H9 (cell line): ENCODE measurements around the gene CCDC93. TPM values are rescaled to one million over a fixed set of nuclear protein-coding genes. Genes with fewer than 3 reads are reported as not detected.

Experiments
- DNase-seq: peaks from one replicate; pipeline ENCODE4 v3.0.0-alpha.2; 2017
- H2AFZ ChIP-seq: one replicate; pipeline ENCODE4 v1.6.1; 2013; ENCODE audit warnings: mild to moderate bottlenecking, low read length, control low read depth, moderate library complexity
- H2AK5ac ChIP-seq: 2 replicates; pipeline ENCODE4 v1.6.1; 2013; ENCODE audit warnings: low read length, control low read depth, mixed read lengths; ENCODE audit not compliant: insufficient read length
- H2BK120ac ChIP-seq: one replicate; pipeline ENCODE4 v1.6.1; 2013; ENCODE audit warnings: low read depth, mild to moderate bottlenecking, low read length, control low read depth, inconsistent platforms; ENCODE audit not compliant: poor library complexity, severe bottlenecking
- H2BK12ac ChIP-seq: 2 replicates; pipeline ENCODE4 v1.6.1; 2013; ENCODE audit warnings: low read length, control low read depth, mixed read lengths, low read depth; ENCODE audit not compliant: insufficient read length
- H2BK15ac ChIP-seq: 2 replicates; pipeline ENCODE4 v1.6.1; 2013; ENCODE audit warnings: low read depth, low read length, control low read depth
- H2BK20ac ChIP-seq: one replicate; pipeline ENCODE4 v1.6.1; 2013; ENCODE audit warnings: low read depth, mild to moderate bottlenecking, low read length, control low read depth, inconsistent platforms; ENCODE audit not compliant: poor library complexity, severe bottlenecking
- H2BK5ac ChIP-seq: 2 replicates; pipeline ENCODE4 v1.6.1; 2013; ENCODE audit warnings: low read length, control low read depth, mixed read lengths; ENCODE audit not compliant: insufficient read length
- H3K14ac ChIP-seq: 2 replicates; pipeline ENCODE4 v1.6.1; 2013; ENCODE audit warnings: low read length, control low read depth; ENCODE audit not compliant: insufficient read depth
- H3K18ac ChIP-seq: 2 replicates; pipeline ENCODE4 v1.6.1; 2013; ENCODE audit warnings: low read depth, mild to moderate bottlenecking, mixed read lengths, low read length, control low read depth; ENCODE audit not compliant: insufficient read length
- H3K23ac ChIP-seq: 2 replicates; pipeline ENCODE4 v1.6.1; 2013; ENCODE audit warnings: low read length, control low read depth, mixed read lengths, low read depth; ENCODE audit not compliant: insufficient read length
- H3K23me2 ChIP-seq: 2 replicates; pipeline ENCODE4 v1.6.1; 2013; ENCODE audit warnings: low read depth, mild to moderate bottlenecking, mixed read lengths, low read length, control low read depth; ENCODE audit not compliant: insufficient read length, poor library complexity, severe bottlenecking
- H3K27ac ChIP-seq: 2 replicates; pipeline ENCODE4 v1.5.1; 2013; ENCODE audit warnings: low read length, control low read depth, mixed read lengths, low read depth; ENCODE audit not compliant: insufficient read length
- H3K27me3 ChIP-seq: 2 replicates; pipeline ENCODE4 v1.6.1; 2013; ENCODE audit warnings: low read length, control low read depth, inconsistent platforms; ENCODE audit not compliant: insufficient read depth
- H3K4ac ChIP-seq: 2 replicates; pipeline ENCODE4 v1.6.1; 2013; ENCODE audit warnings: low read depth, mild to moderate bottlenecking, control low read depth, inconsistent platforms, low read length, moderate library complexity
- H3K4me1 ChIP-seq: 2 replicates; pipeline ENCODE4 v1.6.1; 2013; ENCODE audit warnings: low read length, control low read depth, inconsistent platforms; ENCODE audit not compliant: insufficient read depth
- H3K4me2 ChIP-seq: 2 replicates; pipeline ENCODE4 v1.6.1; 2013; ENCODE audit warnings: low read length, control low read depth, mixed read lengths; ENCODE audit not compliant: insufficient read length, insufficient read depth
- H3K56ac ChIP-seq: 2 replicates; pipeline ENCODE4 v1.6.1; 2013; ENCODE audit warnings: low read depth, mild to moderate bottlenecking, mixed read lengths, low read length, control low read depth; ENCODE audit not compliant: insufficient read length
- H3K79me1 ChIP-seq: 2 replicates; pipeline ENCODE4 v1.6.1; 2013; ENCODE audit warnings: low read depth, mild to moderate bottlenecking, moderate library complexity, low read length, control low read depth, inconsistent platforms; ENCODE audit not compliant: insufficient read depth, poor library complexity, severe bottlenecking
- H3K79me2 ChIP-seq: 2 replicates; pipeline ENCODE4 v1.6.1; 2013; ENCODE audit warnings: low read length, control low read depth, inconsistent platforms; ENCODE audit not compliant: insufficient read depth
- H3K9ac ChIP-seq: 2 replicates; pipeline ENCODE4 v1.6.1; 2013; ENCODE audit warnings: low read length, control low read depth, mixed read lengths; ENCODE audit not compliant: insufficient read length; ENCODE audit errors: extremely low read depth
- H3K9me3 ChIP-seq: one replicate; pipeline ENCODE4 v1.6.1; 2013; ENCODE audit warnings: low read depth, low read length, inconsistent platforms; ENCODE audit not compliant: control insufficient read depth
- H3T11ph ChIP-seq: one replicate; pipeline ENCODE4 v1.6.1; 2013; ENCODE audit warnings: mild to moderate bottlenecking, low read length, control low read depth, inconsistent platforms
- H4K20me1 ChIP-seq: one replicate; pipeline ENCODE4 v1.6.1; 2013; ENCODE audit not compliant: control insufficient read depth, insufficient read length, insufficient read depth
- H4K5ac ChIP-seq: 2 replicates; pipeline ENCODE4 v1.6.1; 2013; ENCODE audit warnings: low read depth, mild to moderate bottlenecking, mixed read lengths, low read length, control low read depth; ENCODE audit not compliant: insufficient read length
- H4K8ac ChIP-seq: replicated peaks from 2 replicates; pipeline ENCODE4 v1.6.1; 2013; ENCODE audit warnings: low read length, control low read depth, mixed read lengths, low read depth; ENCODE audit not compliant: insufficient read length
- H4K91ac ChIP-seq: 2 replicates; pipeline ENCODE4 v1.6.1; 2013; ENCODE audit warnings: low read depth, mild to moderate bottlenecking, moderate library complexity, mixed read lengths, low read length, control low read depth; ENCODE audit not compliant: insufficient read length
- H3K27ac Mint-ChIP-seq, 3 experiments: 2 replicates in 2 of 3; 3 replicates in 1 of 3; pipeline ENCODE4 v1.8.0; 2020 to 2021; ENCODE audit warnings: mixed read lengths in 3 of 3, mild to moderate bottlenecking in 1 of 3, moderate library complexity in 1 of 3
- H3K27me3 Mint-ChIP-seq: 2 replicates; pipeline ENCODE4 v1.8.0; 2021; ENCODE audit warnings: low read depth, mild to moderate bottlenecking, moderate library complexity, mixed read lengths
- H3K36me3 Mint-ChIP-seq, 3 experiments: 2 replicates in 2 of 3; 3 replicates in 1 of 3; pipeline ENCODE4 v1.8.0; 2020 to 2021; ENCODE audit warnings: low read depth in 3 of 3, mixed read lengths in 3 of 3; ENCODE audit not compliant: insufficient read depth in 1 of 3
- H3K4me1 Mint-ChIP-seq, 2 experiments: 2 replicates each; pipeline ENCODE4 v1.8.0; 2020; ENCODE audit warnings: mixed read lengths in 2 of 2
- H3K4me3 Mint-ChIP-seq, 2 experiments: 2 replicates in 1 of 2; 3 replicates in 1 of 2; pipeline ENCODE4 v1.8.0; 2020 to 2021; ENCODE audit warnings: mild to moderate bottlenecking in 2 of 2, mixed read lengths in 2 of 2, moderate library complexity in 1 of 2
- H3K9me3 Mint-ChIP-seq, 2 experiments: 2 replicates in 1 of 2; 3 replicates in 1 of 2; pipeline ENCODE4 v1.8.0; 2020; ENCODE audit warnings: mild to moderate bottlenecking in 2 of 2, mixed read lengths in 2 of 2, moderate library complexity in 1 of 2
- CTCF ChIP-seq: fragments of 200-600 bp; sonication (generic); conservative IDR thresholded peaks from 3 replicates; pipeline ENCODE4 v1.8.0; 2021; ENCODE audit warnings: antibody characterized with exemption, mild to moderate bottlenecking
- WGBS: extraction: QIAGEN DNeasy Blood & Tissue Kit; methylation state at CpG from one replicate; pipeline ENCODE4 v1.1.7; 2013; ENCODE audit warnings: missing lambda C conversion rate, low lambda C conversion rate, mixed read lengths; ENCODE audit not compliant: insufficient read length; ENCODE audit errors: extremely low coverage; 5-methylcytosine and 5-hydroxymethylcytosine counted together
- total RNA-seq: library from RNA; stranded (reverse); gene quantifications from 2 replicates; pipeline ENCODE4 v1.2.1, GENCODE V29; 2021

Gene CCDC93
- total RNA-seq, 1 experiment from 2014 or later, result 16.4 TPM

GRCh38 chr2:117943013-117943672, 70.7 kb downstream of the CCDC93 start:
- Histone ChIP-seq H3K23me2 (no peaks in the 10 kb centered on the region), H4K5ac (no peak overlapping the region), H4K8ac (no peak overlapping the region), H3K27ac (no peak overlapping the region), H2BK20ac (no peak overlapping the region), H3K14ac (no peak overlapping the region), H3K9me3 (no peaks in the 10 kb centered on the region), H3K79me2 (no peaks in the 10 kb centered on the region), H3K4me1 (no peaks in the 10 kb centered on the region), H2AK5ac (no peak overlapping the region), H3T11ph (no peak overlapping the region), H2BK15ac (no peak overlapping the region), H4K91ac (no peak overlapping the region), H3K4me2 (no peak overlapping the region), H3K27me3 (no peaks in the 10 kb centered on the region), H2BK120ac (no peak overlapping the region), H3K18ac (no peak overlapping the region), H2AFZ (no peak overlapping the region), H3K23ac (no peak overlapping the region), H4K20me1 (no peaks in the 10 kb centered on the region), H3K56ac (no peak overlapping the region), H3K4ac (no peak overlapping the region), H3K79me1 (no peaks in the 10 kb centered on the region), H2BK12ac (no peak overlapping the region), H3K9ac (no peak overlapping the region), H2BK5ac (no peak overlapping the region)
- Mint-ChIP-seq H3K27me3 (no peaks in the 10 kb centered on the region), H3K4me3 (no peak overlapping the region), H3K27ac (0 out of 7 replicates have a peak overlapping the region, but pooled peaks of 1 of the 3 experiments have one; percentile 87), H3K9me3 (no peaks in the 10 kb centered on the region), H3K4me1 (peaks cover 5 to 6% of the 10 kb centered on the region in 2 experiments; a peak in 3 of 4 replicates), H3K36me3 (peaks cover 22 to 70% (median 47%) of the 10 kb centered on the region in 3 experiments)
- WGBS, result no CpG with 5 or more reads among the region's 3 CpGs
- no peak for TF ChIP-seq CTCF
- no peak for DNase-seq
